HFFc6 (cell line): ENCODE results near the gene GALNT15. TPM values are rescaled to one million over a fixed set of nuclear protein-coding genes. Genes with fewer than 3 reads are reported as not detected.

Experiments
- DNase-seq: peaks from one replicate; pipeline ENCODE4 v3.0.0-alpha.2; 2018
- H3K27ac Mint-ChIP-seq: 2 replicates; pipeline ENCODE4 v1.8.0; 2020; ENCODE audit warnings: mild to moderate bottlenecking, mixed read lengths
- H3K27me3 Mint-ChIP-seq: 2 replicates; pipeline ENCODE4 v1.8.0; 2021; ENCODE audit warnings: mild to moderate bottlenecking, moderate library complexity, mixed read lengths; ENCODE audit not compliant: insufficient read depth
- H3K36me3 Mint-ChIP-seq: 2 replicates; pipeline ENCODE4 v1.8.0; 2021; ENCODE audit warnings: low read depth, mixed read lengths
- H3K4me1 Mint-ChIP-seq: 2 replicates; pipeline ENCODE4 v1.8.0; 2020; ENCODE audit warnings: low read depth, mixed read lengths
- H3K4me3 Mint-ChIP-seq: 2 replicates; pipeline ENCODE4 v1.8.0; 2020; ENCODE audit warnings: mild to moderate bottlenecking, moderate library complexity, mixed read lengths
- H3K9me3 Mint-ChIP-seq: 2 replicates; pipeline ENCODE4 v1.8.0; 2020; ENCODE audit warnings: mild to moderate bottlenecking, mixed read lengths
- total RNA-seq, 6 experiments: library from RNA; stranded (reverse); fragmentation: NEBNext Ultra II Directional; extraction: Animal tissue kit (Norgen Biotek cat#: 25700); gene quantifications; 2 replicates in 1 of 6; 3 replicates in 5 of 6; pipeline ENCODE4 v1.2.3, GENCODE V29; 2021
- TF ChIP-seq, protein P1 (sequence below): fragments of 200-600 bp; sonication (generic); IDR thresholded peaks from 2 replicates; pipeline ENCODE4 v1.5.0; 2021; ENCODE audit warnings: antibody characterized with exemption, mild to moderate bottlenecking

Gene GALNT15
- total RNA-seq, 6 experiments from 2014 or later, result 5.5 to 7.2 (median 6.4) TPM

DNA sequence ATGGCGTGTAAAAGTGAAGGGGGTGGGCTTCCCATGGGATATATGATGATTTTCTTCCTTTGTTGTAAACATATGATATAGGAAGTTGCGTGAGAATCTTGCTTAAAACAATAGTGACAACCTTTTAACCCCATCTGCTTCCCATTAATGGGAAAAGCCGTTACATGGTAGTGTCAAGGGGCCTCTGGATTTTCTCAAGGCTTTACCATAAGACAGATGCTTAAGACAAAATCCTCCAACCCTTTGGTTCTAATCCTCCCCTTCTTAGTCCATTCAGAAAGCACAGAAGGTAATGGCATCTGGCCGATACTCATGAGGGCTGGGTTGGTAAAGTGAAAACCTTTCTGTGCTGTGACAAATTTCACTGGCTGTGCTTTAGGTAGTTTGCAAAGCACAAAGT, 65.3 kb downstream of the GALNT15 start:
- peaks cover 39% of the 10 kb centered on the region for H3K4me1 Mint-ChIP-seq

GRCh38 chr3:16240229-16241023, 65.9 kb downstream of the GALNT15 start:
- Mint-ChIP-seq H3K27ac (peak overlapping the region; percentile 29), H3K27me3 (no peaks in the 10 kb centered on the region), H3K9me3 (no peaks in the 10 kb centered on the region), H3K4me3 (no peak overlapping the region; the same call in 1 of the 2 replicates), H3K36me3 (no peaks in the 10 kb centered on the region), H3K4me1 (peaks cover 39% of the 10 kb centered on the region)
- peak; percentile 64 for DNase-seq
- TF ChIP-seq, protein P1, sequence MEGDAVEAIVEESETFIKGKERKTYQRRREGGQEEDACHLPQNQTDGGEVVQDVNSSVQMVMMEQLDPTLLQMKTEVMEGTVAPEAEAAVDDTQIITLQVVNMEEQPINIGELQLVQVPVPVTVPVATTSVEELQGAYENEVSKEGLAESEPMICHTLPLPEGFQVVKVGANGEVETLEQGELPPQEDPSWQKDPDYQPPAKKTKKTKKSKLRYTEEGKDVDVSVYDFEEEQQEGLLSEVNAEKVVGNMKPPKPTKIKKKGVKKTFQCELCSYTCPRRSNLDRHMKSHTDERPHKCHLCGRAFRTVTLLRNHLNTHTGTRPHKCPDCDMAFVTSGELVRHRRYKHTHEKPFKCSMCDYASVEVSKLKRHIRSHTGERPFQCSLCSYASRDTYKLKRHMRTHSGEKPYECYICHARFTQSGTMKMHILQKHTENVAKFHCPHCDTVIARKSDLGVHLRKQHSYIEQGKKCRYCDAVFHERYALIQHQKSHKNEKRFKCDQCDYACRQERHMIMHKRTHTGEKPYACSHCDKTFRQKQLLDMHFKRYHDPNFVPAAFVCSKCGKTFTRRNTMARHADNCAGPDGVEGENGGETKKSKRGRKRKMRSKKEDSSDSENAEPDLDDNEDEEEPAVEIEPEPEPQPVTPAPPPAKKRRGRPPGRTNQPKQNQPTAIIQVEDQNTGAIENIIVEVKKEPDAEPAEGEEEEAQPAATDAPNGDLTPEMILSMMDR, result no peak

More for the DNA sequence above, 65.3 kb downstream of the GALNT15 start:
- Mint-ChIP-seq H3K9me3 (no peaks in the 10 kb centered on the region), H3K27ac (no peak overlapping the region), H3K27me3 (no peaks in the 10 kb centered on the region), H3K4me3 (no peak overlapping the region), H3K36me3 (no peaks in the 10 kb centered on the region)
- DNase-seq, result no peak
- TF ChIP-seq, protein P1, result no peak

GRCh38 chr3:16241225-16241624, 66.7 kb downstream of the GALNT15 start:
- H3K9me3 Mint-ChIP-seq, result no peaks in the 10 kb centered on the region
- H3K4me1 Mint-ChIP-seq, result peaks cover 39% of the 10 kb centered on the region

GRCh38 chr3:16242177-16242576, 67.7 kb downstream of the GALNT15 start:
- Mint-ChIP-seq H3K4me1 (peaks cover 46% of the 10 kb centered on the region), H3K9me3 (no peaks in the 10 kb centered on the region), H3K4me3 (no peak overlapping the region), H3K27me3 (no peaks in the 10 kb centered on the region), H3K36me3 (no peaks in the 10 kb centered on the region), H3K27ac (no peak overlapping the region)
- TF ChIP-seq, protein P1, result no peak
- DNase-seq, result no peak

More at GRCh38 chr3:16241225-16241624, 66.7 kb downstream of the GALNT15 start:
- TF ChIP-seq, protein P1, result no peak
- Mint-ChIP-seq H3K36me3 (no peaks in the 10 kb centered on the region), H3K27me3 (no peaks in the 10 kb centered on the region), H3K27ac (no peak overlapping the region), H3K4me3 (no peak overlapping the region)
- DNase-seq, result no peak

GRCh38 chr3:16243706-16244490, 69.4 kb downstream of the GALNT15 start:
- Mint-ChIP-seq H3K27ac (no peak overlapping the region), H3K4me1 (peaks cover 55% of the 10 kb centered on the region), H3K27me3 (no peaks in the 10 kb centered on the region), H3K4me3 (no peak overlapping the region), H3K9me3 (no peaks in the 10 kb centered on the region), H3K36me3 (no peaks in the 10 kb centered on the region)
- DNase-seq, result no peak
- TF ChIP-seq, protein P1, result no peak
